Left forelimb (tissue), 1 donor: ENCODE measurements around the gene SHMT1.
"Not testable (repeated sequence)": the region's sequence is repeated elsewhere in the genome, so short reads cannot be mapped to it uniquely, and the experiment has no call there.

Experiments used
- DNase-seq: peaks from one replicate; pipeline ENCODE4 v3.0.0-alpha.2; 2018; ENCODE audit warnings: low spot score

Gene SHMT1

GRCh38 chr17:18324140-18325050, 39.0 kb downstream of the SHMT1 start:
- no peak for DNase-seq

GRCh38 chr17:18323507-18324139, 39.7 kb downstream of the SHMT1 start:
- DNase-seq, result no peak

GRCh38 chr17:18323007-18323406, 40.3 kb downstream of the SHMT1 start:
- DNase-seq, result no peak

- DNase-seq, result no peak
Observed at GRCh38 chr17:18322522-18322921, 40.8 kb downstream of the SHMT1 start.

- no peak for DNase-seq
Observed at GRCh38 chr17:18321309-18321708, 42.0 kb downstream of the SHMT1 start.

- DNase-seq, result no peak
Observed at GRCh38 chr17:18320301-18320700, 43.0 kb downstream of the SHMT1 start.

- DNase-seq, result no peak
Observed at GRCh38 chr17:18319604-18320256, 43.6 kb downstream of the SHMT1 start.

GRCh38 chr17:18318771-18319450, 44.4 kb downstream of the SHMT1 start:
- DNase-seq, result no peak

- no peak for DNase-seq
Observed at GRCh38 chr17:18318117-18318516, 45.2 kb downstream of the SHMT1 start.

- no peak for DNase-seq
Observed at GRCh38 chr17:18315961-18316360, 47.4 kb downstream of the SHMT1 start.

GRCh38 chr17:18315562-18315922, 47.8 kb downstream of the SHMT1 start:
- no peak for DNase-seq

- DNase-seq, result peak; percentile 100
Observed at GRCh38 chr17:18314731-18315561, 48.4 kb downstream of the SHMT1 start, which contains the start of the genes SMCR8 and TOP3A. Gene SMCR8 (plus strand): TSS chr17:18315293. CDS start chr17:18315790, 497 bp downstream. Gene TOP3A (minus strand): TSS chr17:18314994. CDS start chr17:18314778, 216 bp downstream.

- no peak for DNase-seq
Observed at GRCh38 chr17:18314059-18314730, 49.2 kb downstream of the SHMT1 start.

GRCh38 chr17:18309202-18309601, 54.1 kb downstream of the SHMT1 start:
- DNase-seq, result no peak

GRCh38 chr17:18303206-18303605, 60.1 kb downstream of the SHMT1 start:
- DNase-seq, result not testable (repeated sequence)

GRCh38 chr17:18300725-18301480, 62.4 kb downstream of the SHMT1 start:
- DNase-seq, result no peak

- not testable (repeated sequence) for DNase-seq
Observed at GRCh38 chr17:18298061-18298460, 65.3 kb downstream of the SHMT1 start.

GRCh38 chr17:18291718-18292540, 71.4 kb downstream of the SHMT1 start:
- DNase-seq, result no peak

GRCh38 chr17:18285296-18285695, 78.1 kb downstream of the SHMT1 start:
- no peak for DNase-seq
